ENCODE data around the gene ENPEP. TPM values are rescaled to one million over a fixed set of nuclear protein-coding genes. Genes with fewer than 3 reads are reported as not detected.
"Not testable (repeated sequence)": the region's sequence is repeated elsewhere in the genome, so short reads cannot be mapped to it uniquely, and the experiment has no call there.

Gene ENPEP
- total RNA-seq, 2 experiments from 2014 or later = 0.21 TPM; not detected in 1

DNA sequence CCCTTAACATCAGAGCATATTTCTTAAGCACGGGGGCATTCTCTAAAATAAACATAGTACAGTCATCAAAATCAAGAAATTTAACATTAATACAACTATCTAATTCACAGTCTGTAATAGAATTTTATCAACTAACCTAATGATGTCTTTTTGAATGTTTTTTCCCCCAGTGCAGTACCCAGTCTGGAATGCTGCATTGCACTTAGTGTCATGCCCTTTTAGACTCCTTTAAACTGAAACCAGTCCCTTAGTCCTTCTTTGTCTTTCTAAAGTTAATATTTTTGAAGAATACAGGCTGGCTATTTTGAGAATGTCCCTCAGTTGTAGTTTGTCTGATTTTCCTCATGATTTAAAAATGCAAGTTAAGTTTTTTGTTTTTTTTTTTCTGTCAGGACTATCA lies 9.5 kb downstream of the ENPEP start:
- no TSS peak for BruUV-seq (replicated peaks)
- H2AFZ ChIP-seq (ENCODE audit: low read length) = no peak overlapping the region
- H3K79me2 ChIP-seq (ENCODE audit: insufficient read depth, low read depth, low read length) = no peaks in the 10 kb centered on the region
- H3K4me2 ChIP-seq (ENCODE audit: low read length) = no peak overlapping the region
- no peaks in the 10 kb centered on the region for H3K4me1 ChIP-seq (ENCODE audit: insufficient read depth, low read length, poor library complexity, severe bottlenecking)
- intact Hi-C loops (cut with micrococcal nuclease; ENCODE audit: unreplicated experiment) = no loop called here
- H3K4me3 ChIP-seq (ENCODE audit: low read depth, low read length, poor library complexity, severe bottlenecking) = no peak overlapping the region
- H3K9me3 ChIP-seq (ENCODE audit: low read length) = no peaks in the 10 kb centered on the region
- ChIA-PET CTCF (ENCODE audit: unreplicated experiment) (interaction anchor here (0.5 kb wide), 1 partner anchor 485 kb away, joined by 5 read pairs; no protein-coding TSS in a partner anchor), POLR2A (no interaction called here)
- H3K36me3 ChIP-seq (ENCODE audit: insufficient read depth, low read length) = no peaks in the 10 kb centered on the region
- no peaks in the 10 kb centered on the region for H3K9me2 ChIP-seq (ENCODE audit: insufficient read depth, low read length)
- H4K20me1 ChIP-seq (ENCODE audit: insufficient read depth, low read length) = no peaks in the 10 kb centered on the region
- TF ChIP-seq CTCF (conservative IDR thresholded peaks at IDR 0.05; ENCODE audit: low read length) (no peak), EZH2phosphoT487 (IDR thresholded peaks at IDR 0.05; ENCODE audit: borderline replicate concordance, low read depth, low read length) (no peak)
- no peak for DNase-seq (ENCODE audit: low spot score)
- no peak overlapping the region for H3K27ac ChIP-seq (ENCODE audit: low read depth, low read length, poor library complexity, severe bottlenecking)

DNA sequence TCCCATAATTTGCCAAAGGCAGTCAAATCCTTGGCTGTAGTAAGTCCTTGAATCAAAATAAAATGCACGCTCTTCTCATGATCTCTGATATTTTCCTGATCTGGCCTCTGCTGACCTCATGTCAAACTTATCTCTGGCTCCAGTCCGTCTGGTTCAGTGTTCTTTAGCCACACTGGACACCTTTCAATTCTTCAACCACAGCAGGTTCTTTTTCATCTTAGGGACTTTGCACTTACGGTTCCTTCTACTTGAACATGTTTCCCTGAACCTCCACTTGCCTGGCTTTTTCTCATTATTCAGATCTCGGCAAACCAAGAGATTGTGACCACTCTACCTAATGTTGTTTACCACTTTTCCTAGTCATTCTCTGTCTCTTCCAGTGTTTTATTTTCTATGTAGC lies 10.3 kb downstream of the ENPEP start:
- TF ChIP-seq CTCF (conservative IDR thresholded peaks at IDR 0.05; ENCODE audit: low read length) (no peak), EZH2phosphoT487 (IDR thresholded peaks at IDR 0.05; ENCODE audit: borderline replicate concordance, low read depth, low read length) (no peak)
- no peaks in the 10 kb centered on the region for H4K20me1 ChIP-seq (ENCODE audit: insufficient read depth, low read length)
- no peaks in the 10 kb centered on the region for H3K79me2 ChIP-seq (ENCODE audit: insufficient read depth, low read depth, low read length)
- intact Hi-C loops (cut with micrococcal nuclease; ENCODE audit: unreplicated experiment) = no loop called here
- no peaks in the 10 kb centered on the region for H3K4me1 ChIP-seq (ENCODE audit: insufficient read depth, low read length, poor library complexity, severe bottlenecking)
- no peaks in the 10 kb centered on the region for H3K36me3 ChIP-seq (ENCODE audit: insufficient read depth, low read length)
- POLR2A ChIA-PET = no interaction called here
- H3K27ac ChIP-seq (ENCODE audit: low read depth, low read length, poor library complexity, severe bottlenecking) = no peak overlapping the region
- H2AFZ ChIP-seq (ENCODE audit: low read length) = no peak overlapping the region
- no peak for DNase-seq (ENCODE audit: low spot score)
- no peak overlapping the region for H3K4me2 ChIP-seq (ENCODE audit: low read length)
- BruUV-seq (replicated peaks) = no TSS peak
- H3K9me2 ChIP-seq (ENCODE audit: insufficient read depth, low read length) = no peaks in the 10 kb centered on the region
- H3K9me3 ChIP-seq (ENCODE audit: low read length) = no peaks in the 10 kb centered on the region
- no peak overlapping the region for H3K4me3 ChIP-seq (ENCODE audit: low read depth, low read length, poor library complexity, severe bottlenecking)
- CTCF ChIA-PET (ENCODE audit: unreplicated experiment) = no interaction called here

DNA sequence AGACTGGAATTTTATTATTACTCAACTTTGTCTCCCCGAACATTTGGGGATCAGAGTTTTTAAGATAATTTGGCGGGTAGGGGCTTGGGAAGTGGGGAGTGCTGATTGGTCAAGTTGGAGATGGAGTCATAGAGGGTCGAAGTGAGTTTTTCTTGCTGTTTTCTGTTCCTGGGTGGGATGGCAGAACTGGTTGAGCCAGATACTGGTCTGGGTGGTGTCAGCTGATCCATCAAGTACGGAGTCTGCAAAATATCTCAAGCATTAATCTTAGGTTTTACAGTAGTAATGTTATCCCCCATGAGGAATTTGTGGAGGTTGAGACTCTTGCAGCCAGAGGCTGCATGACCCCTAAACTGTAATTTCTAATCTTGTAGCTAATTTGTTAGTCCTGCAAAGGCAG lies 10.9 kb downstream of the ENPEP start:
- H3K9me2 ChIP-seq (ENCODE audit: insufficient read depth, low read length); H2AFZ ChIP-seq (ENCODE audit: low read length); BruUV-seq (replicated peaks); CTCF ChIA-PET (ENCODE audit: unreplicated experiment); H3K79me2 ChIP-seq (ENCODE audit: insufficient read depth, low read depth, low read length); H3K4me3 ChIP-seq (ENCODE audit: low read depth, low read length, poor library complexity, severe bottlenecking); H4K20me1 ChIP-seq (ENCODE audit: insufficient read depth, low read length); H3K4me1 ChIP-seq (ENCODE audit: insufficient read depth, low read length, poor library complexity, severe bottlenecking); H3K27ac ChIP-seq (ENCODE audit: low read depth, low read length, poor library complexity, severe bottlenecking); H3K9me3 ChIP-seq (ENCODE audit: low read length); H3K36me3 ChIP-seq (ENCODE audit: insufficient read depth, low read length); H3K4me2 ChIP-seq (ENCODE audit: low read length); intact Hi-C loops (cut with micrococcal nuclease; ENCODE audit: unreplicated experiment); DNase-seq (ENCODE audit: low spot score): not testable (repeated sequence)
- POLR2A ChIA-PET = interaction anchor here (0.7 kb wide), 1 partner anchor 422 kb away, joined by 4 read pairs; no protein-coding TSS in a partner anchor
